ENCODE data around the gene TNFRSF14. TPM values are rescaled to one million over a fixed set of nuclear protein-coding genes. Genes with fewer than 3 reads are reported as not detected.
A peak's percentile ranks its signal among the peaks of the same experiment; 100 is the strongest.

Gene TNFRSF14
- total and polyA plus RNA-seq, 2 of the 13 experiments (the other 11 are each of a cell fraction or from before 2014, with no cell fraction given): 11.9 to 49.9 TPM

DNA sequence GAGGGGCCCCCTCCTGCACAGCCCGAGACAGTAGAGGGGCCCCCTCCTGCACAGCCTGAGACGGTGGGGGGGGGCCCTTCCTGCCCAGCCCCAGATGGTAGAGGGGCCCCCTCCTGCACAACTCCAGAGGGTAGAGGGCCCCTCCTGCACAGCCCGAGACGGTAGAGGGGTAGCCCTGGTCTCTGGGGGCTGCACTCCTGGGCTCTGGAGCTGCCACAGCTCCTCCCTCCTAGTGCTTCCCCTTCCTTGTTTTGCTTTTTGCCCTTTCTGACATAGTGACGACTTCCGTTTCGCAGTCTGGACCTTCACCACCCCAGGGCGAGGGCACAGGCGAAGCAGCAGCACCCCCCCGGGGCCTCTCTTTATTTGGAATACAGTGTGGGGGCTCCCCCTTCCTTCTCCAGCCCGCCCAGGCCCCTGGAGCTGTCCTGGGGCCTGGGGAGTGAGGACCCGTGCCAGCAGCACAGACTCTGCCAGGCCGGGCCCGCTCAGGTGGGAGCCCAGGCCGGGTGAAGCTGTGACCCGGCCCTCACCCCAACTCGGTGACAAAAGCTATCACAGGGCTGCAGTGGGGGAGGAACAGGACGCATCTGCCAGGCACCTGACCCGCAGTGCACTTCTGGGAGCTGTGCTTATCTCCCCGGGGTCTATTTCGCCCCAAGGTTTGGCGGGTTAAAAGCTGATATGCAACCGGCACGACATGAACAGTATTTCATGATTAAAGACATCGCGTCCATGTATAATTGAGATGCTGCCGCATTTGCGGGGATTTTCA lies 29.3 kb downstream of the TNFRSF14 start (continued):
- TF ChIP-seq, protein P1, sequence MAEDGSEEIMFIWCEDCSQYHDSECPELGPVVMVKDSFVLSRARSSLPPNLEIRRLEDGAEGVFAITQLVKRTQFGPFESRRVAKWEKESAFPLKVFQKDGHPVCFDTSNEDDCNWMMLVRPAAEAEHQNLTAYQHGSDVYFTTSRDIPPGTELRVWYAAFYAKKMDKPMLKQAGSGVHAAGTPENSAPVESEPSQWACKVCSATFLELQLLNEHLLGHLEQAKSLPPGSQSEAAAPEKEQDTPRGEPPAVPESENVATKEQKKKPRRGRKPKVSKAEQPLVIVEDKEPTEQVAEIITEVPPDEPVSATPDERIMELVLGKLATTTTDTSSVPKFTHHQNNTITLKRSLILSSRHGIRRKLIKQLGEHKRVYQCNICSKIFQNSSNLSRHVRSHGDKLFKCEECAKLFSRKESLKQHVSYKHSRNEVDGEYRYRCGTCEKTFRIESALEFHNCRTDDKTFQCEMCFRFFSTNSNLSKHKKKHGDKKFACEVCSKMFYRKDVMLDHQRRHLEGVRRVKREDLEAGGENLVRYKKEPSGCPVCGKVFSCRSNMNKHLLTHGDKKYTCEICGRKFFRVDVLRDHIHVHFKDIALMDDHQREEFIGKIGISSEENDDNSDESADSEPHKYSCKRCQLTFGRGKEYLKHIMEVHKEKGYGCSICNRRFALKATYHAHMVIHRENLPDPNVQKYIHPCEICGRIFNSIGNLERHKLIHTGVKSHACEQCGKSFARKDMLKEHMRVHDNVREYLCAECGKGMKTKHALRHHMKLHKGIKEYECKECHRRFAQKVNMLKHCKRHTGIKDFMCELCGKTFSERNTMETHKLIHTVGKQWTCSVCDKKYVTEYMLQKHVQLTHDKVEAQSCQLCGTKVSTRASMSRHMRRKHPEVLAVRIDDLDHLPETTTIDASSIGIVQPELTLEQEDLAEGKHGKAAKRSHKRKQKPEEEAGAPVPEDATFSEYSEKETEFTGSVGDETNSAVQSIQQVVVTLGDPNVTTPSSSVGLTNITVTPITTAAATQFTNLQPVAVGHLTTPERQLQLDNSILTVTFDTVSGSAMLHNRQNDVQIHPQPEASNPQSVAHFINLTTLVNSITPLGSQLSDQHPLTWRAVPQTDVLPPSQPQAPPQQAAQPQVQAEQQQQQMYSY (CRISPR knock-in tag; IDR thresholded peaks at IDR 0.05): peak; percentile 98
- TF ChIP-seq ZNF549 (CRISPR knock-in tag; IDR thresholded peaks at IDR 0.05) (no peak), SOX5 (CRISPR knock-in tag; IDR thresholded peaks at IDR 0.05; ENCODE audit: borderline replicate concordance) (no peak), FOSL2 (CRISPR knock-in tag; IDR thresholded peaks at IDR 0.05) (no peak), ZFY (CRISPR knock-in tag; IDR thresholded peaks at IDR 0.05) (peak; percentile 41), ZNF580 (CRISPR knock-in tag; IDR thresholded peaks at IDR 0.05; ENCODE audit: borderline replicate concordance, low read depth) (no peak), ZNF256 (CRISPR knock-in tag; conservative IDR thresholded peaks at IDR 0.05) (no peak), CAMTA2 (CRISPR knock-in tag; IDR thresholded peaks at IDR 0.05; ENCODE audit: borderline replicate concordance) (no peak), FOXA3 (CRISPR knock-in tag; IDR thresholded peaks at IDR 0.05) (no peak), ZNF24 (IDR thresholded peaks at IDR 0.05) (no peak), ZNF207 (IDR thresholded peaks at IDR 0.05; ENCODE audit: borderline replicate concordance) (no peak), DNMT1 (CRISPR knock-in tag; IDR thresholded peaks at IDR 0.05) (no peak), ZNF431 (CRISPR knock-in tag; IDR thresholded peaks at IDR 0.05; ENCODE audit: borderline replicate concordance, low read depth) (no peak), ZFYVE20 (CRISPR knock-in tag; IDR thresholded peaks at IDR 0.05; ENCODE audit: borderline replicate concordance, low read depth) (no peak), ZKSCAN5 (CRISPR knock-in tag; IDR thresholded peaks at IDR 0.05) (no peak), NR2C2 (CRISPR knock-in tag; IDR thresholded peaks at IDR 0.05; ENCODE audit: borderline replicate concordance) (peak; percentile 49; the same call in 1 of the 2 replicates), ZNF44 (CRISPR knock-in tag; IDR thresholded peaks at IDR 0.05) (no peak; the same call in 1 of the 2 replicates)
- TF ChIP-seq, protein P2, sequence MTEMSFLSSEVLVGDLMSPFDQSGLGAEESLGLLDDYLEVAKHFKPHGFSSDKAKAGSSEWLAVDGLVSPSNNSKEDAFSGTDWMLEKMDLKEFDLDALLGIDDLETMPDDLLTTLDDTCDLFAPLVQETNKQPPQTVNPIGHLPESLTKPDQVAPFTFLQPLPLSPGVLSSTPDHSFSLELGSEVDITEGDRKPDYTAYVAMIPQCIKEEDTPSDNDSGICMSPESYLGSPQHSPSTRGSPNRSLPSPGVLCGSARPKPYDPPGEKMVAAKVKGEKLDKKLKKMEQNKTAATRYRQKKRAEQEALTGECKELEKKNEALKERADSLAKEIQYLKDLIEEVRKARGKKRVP (CRISPR knock-in tag; IDR thresholded peaks at IDR 0.05): no peak
- TF ChIP-seq, protein P3, sequence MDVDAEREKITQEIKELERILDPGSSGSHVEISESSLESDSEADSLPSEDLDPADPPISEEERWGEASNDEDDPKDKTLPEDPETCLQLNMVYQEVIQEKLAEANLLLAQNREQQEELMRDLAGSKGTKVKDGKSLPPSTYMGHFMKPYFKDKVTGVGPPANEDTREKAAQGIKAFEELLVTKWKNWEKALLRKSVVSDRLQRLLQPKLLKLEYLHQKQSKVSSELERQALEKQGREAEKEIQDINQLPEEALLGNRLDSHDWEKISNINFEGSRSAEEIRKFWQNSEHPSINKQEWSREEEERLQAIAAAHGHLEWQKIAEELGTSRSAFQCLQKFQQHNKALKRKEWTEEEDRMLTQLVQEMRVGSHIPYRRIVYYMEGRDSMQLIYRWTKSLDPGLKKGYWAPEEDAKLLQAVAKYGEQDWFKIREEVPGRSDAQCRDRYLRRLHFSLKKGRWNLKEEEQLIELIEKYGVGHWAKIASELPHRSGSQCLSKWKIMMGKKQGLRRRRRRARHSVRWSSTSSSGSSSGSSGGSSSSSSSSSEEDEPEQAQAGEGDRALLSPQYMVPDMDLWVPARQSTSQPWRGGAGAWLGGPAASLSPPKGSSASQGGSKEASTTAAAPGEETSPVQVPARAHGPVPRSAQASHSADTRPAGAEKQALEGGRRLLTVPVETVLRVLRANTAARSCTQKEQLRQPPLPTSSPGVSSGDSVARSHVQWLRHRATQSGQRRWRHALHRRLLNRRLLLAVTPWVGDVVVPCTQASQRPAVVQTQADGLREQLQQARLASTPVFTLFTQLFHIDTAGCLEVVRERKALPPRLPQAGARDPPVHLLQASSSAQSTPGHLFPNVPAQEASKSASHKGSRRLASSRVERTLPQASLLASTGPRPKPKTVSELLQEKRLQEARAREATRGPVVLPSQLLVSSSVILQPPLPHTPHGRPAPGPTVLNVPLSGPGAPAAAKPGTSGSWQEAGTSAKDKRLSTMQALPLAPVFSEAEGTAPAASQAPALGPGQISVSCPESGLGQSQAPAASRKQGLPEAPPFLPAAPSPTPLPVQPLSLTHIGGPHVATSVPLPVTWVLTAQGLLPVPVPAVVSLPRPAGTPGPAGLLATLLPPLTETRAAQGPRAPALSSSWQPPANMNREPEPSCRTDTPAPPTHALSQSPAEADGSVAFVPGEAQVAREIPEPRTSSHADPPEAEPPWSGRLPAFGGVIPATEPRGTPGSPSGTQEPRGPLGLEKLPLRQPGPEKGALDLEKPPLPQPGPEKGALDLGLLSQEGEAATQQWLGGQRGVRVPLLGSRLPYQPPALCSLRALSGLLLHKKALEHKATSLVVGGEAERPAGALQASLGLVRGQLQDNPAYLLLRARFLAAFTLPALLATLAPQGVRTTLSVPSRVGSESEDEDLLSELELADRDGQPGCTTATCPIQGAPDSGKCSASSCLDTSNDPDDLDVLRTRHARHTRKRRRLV (CRISPR knock-in tag; IDR thresholded peaks at IDR 0.05): no peak
- TF ChIP-seq, protein P4, sequence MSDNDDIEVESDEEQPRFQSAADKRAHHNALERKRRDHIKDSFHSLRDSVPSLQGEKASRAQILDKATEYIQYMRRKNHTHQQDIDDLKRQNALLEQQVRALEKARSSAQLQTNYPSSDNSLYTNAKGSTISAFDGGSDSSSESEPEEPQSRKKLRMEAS (IDR thresholded peaks at IDR 0.05): no peak

Data from HepG2 (cell line).